Type B pancreatic cell (in vitro differentiated cells): Measurements from ENCODE around the gene RELCH. TPM values are rescaled to one million over a fixed set of nuclear protein-coding genes. Genes with fewer than 3 reads are reported as not detected.

Experiments
- DNase-seq: peaks from one replicate; pipeline ENCODE4 v3.0.0; 2021; ENCODE audit warnings: mixed read lengths; ENCODE audit not compliant: unreplicated experiment; ENCODE audit errors: extremely low spot score
- H3K27ac Mint-ChIP-seq: 2 replicates; pipeline ENCODE4 v1.8.0; 2021; ENCODE audit warnings: mild to moderate bottlenecking, mixed read lengths
- H3K27me3 Mint-ChIP-seq: 2 replicates; pipeline ENCODE4 v1.8.0; 2021; ENCODE audit warnings: mixed read lengths
- H3K36me3 Mint-ChIP-seq: 2 replicates; pipeline ENCODE4 v1.8.0; 2021; ENCODE audit warnings: mixed read lengths
- H3K4me1 Mint-ChIP-seq: one replicate; pipeline ENCODE4 v1.8.0; 2021; ENCODE audit warnings: mixed read lengths; ENCODE audit not compliant: unreplicated experiment
- H3K4me3 Mint-ChIP-seq: 2 replicates; pipeline ENCODE4 v1.8.0; 2021; ENCODE audit warnings: mild to moderate bottlenecking, mixed read lengths
- H3K9me3 Mint-ChIP-seq: 2 replicates; pipeline ENCODE4 v1.8.0; 2021; ENCODE audit warnings: mixed read lengths
- CTCF ChIP-seq: fragments of 200-600 bp; sonication (generic); conservative IDR thresholded peaks from 2 replicates; pipeline ENCODE4 v1.5.0; 2021; ENCODE audit warnings: antibody characterized with exemption, mild to moderate bottlenecking
- total RNA-seq: library from RNA; stranded (reverse); gene quantifications from 2 replicates; pipeline ENCODE4 v1.2.1, GENCODE V29; 2021; ENCODE audit warnings: low replicate concordance

The RELCH gene
- total RNA-seq, 1 donor from 2014 or later = 27.4 TPM

GRCh38 chr18:62328586-62329525, 141.8 kb downstream of the RELCH start:
- TF ChIP-seq CTCF = no peak
- Mint-ChIP-seq H3K4me1 (peaks cover 18% of the 10 kb centered on the region), H3K9me3 (no peaks in the 10 kb centered on the region), H3K4me3 (peak overlapping the region; percentile 4), H3K27me3 (peaks cover 78% of the 10 kb centered on the region), H3K36me3 (no peaks in the 10 kb centered on the region), H3K27ac (no peak overlapping the region)
- no peak for DNase-seq

- DNase-seq = no peak
- Mint-ChIP-seq H3K27ac (peak overlapping the region; percentile 52), H3K4me1 (peaks cover 10% of the 10 kb centered on the region)
Measured at GRCh38 chr18:62329691-62330454, 142.8 kb downstream of the RELCH start.

GRCh38 chr18:62330650-62331049, 143.6 kb downstream of the RELCH start:
- Mint-ChIP-seq H3K27ac (peak overlapping the region; percentile 16), H3K27me3 (peaks cover 76% of the 10 kb centered on the region), H3K9me3 (no peaks in the 10 kb centered on the region), H3K4me1 (peaks cover 10% of the 10 kb centered on the region), H3K36me3 (no peaks in the 10 kb centered on the region), H3K4me3 (no peak overlapping the region)
- DNase-seq = no peak
- TF ChIP-seq CTCF = no peak

More at GRCh38 chr18:62329691-62330454, 142.8 kb downstream of the RELCH start:
- H3K4me3 Mint-ChIP-seq = peak overlapping the region; percentile 4
- no peak for TF ChIP-seq CTCF
- H3K36me3 Mint-ChIP-seq = no peaks in the 10 kb centered on the region
- peaks cover 78% of the 10 kb centered on the region for H3K27me3 Mint-ChIP-seq
- no peaks in the 10 kb centered on the region for H3K9me3 Mint-ChIP-seq

- Mint-ChIP-seq H3K9me3 (no peaks in the 10 kb centered on the region), H3K4me1 (peaks cover 5% of the 10 kb centered on the region), H3K4me3 (no peak overlapping the region), H3K27ac (no peak overlapping the region), H3K27me3 (peaks cover 75% of the 10 kb centered on the region), H3K36me3 (no peaks in the 10 kb centered on the region)
- TF ChIP-seq CTCF = no peak
- no peak for DNase-seq
Measured at GRCh38 chr18:62331581-62332356, 144.7 kb downstream of the RELCH start.

- Mint-ChIP-seq H3K4me3 (no peak overlapping the region), H3K27ac (no peak overlapping the region), H3K36me3 (no peaks in the 10 kb centered on the region), H3K9me3 (no peaks in the 10 kb centered on the region), H3K4me1 (peaks cover 7% of the 10 kb centered on the region), H3K27me3 (peaks cover 71% of the 10 kb centered on the region)
- no peak for DNase-seq
- TF ChIP-seq CTCF = no peak
Measured at GRCh38 chr18:62332431-62332830, 145.4 kb downstream of the RELCH start.
